ENCODE measurements around the gene COX19.

COX19 gene

DNA sequence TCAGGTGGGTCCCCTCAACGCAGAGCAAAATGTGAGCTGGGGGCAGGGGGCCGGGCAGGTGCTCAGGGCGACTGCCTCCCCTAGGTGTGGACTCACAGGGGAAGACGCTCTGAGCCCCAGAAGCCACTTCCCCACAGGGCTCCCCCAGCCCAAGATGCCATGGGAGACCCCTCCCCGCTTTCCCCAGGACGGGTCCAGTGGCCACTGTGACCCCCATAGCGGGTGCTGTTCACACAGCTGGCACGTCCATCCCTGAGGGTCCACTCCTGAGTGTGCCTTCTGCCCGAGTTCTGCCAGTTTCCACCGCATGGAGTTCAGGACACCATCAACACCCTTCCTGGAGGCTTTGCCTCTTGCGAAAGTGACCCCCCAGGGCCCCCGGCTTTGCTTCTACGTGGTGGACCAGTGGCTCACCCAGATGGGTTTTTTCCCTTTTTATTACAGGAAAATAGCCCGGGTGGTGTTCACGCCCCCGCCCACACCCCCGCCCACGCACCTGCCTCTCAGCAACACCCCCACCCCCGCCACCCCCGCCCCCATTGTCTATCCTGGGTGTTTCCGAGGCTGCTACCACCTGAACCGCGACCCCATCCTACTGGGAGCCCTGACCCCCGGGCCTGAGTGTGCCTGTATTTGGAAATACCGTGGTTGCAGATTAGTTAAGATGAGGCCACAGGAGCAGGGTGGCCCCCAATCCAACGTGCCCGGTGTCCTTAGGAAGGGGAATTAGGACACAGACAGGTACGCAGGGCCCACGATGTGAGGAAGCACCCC, 52.8 kb downstream of the COX19 start:
- no peak for DNase-seq

DNA sequence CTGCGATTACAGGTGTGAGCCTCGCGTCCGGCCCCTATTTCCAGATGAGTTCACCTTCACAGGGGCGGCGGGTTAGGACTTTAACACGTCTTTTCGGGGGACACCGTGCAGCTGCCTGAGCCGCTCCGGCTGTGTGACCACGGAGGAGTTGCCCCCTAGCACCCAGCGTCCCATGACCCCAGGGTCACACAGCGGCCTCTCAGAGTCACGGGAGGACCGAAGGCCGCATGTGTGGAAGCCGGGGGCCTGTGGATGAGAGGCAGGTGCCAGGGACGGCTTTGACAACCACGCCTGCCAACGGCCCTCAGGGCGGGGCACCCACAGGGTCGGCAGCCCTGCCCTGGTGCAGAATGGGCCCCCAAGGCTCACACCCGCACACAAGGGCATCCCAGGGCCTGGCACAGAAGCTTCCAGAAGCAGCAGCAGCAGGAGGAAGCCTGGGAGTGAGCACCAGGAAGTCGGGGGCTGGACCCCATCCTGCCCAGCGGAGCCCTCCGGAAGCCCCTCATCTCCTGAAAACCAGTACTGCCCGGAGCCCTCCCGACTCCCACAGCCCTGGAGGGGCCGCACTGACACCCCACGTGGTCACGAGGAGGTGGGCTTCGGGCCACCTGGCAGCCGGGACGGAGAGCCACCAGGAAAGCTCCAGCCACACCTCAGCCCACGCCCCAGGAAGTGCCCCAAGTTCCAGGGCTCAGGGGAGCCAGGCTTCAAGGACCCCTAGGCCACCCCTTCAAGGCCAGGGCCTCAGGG, 53.6 kb downstream of the COX19 start:
- no peak for DNase-seq

DNA sequence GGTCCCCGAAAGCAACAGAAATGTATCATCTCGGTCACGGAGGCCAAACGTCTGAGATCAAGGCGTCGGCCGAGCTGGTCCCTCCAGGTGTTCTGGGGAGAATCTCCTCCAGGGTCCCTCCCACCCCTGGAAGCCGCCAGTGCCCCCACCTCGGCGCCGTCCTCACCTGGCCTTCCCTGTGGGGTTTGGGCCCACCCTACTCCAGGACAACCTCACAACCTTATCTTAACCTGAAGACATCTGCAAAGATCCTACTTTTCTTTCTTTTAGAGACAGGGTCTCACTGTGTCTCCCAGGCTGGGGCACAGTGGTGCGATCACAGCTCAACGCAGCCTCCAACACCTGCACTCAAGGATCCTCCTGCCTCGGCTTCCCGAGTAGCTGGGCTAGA, 54.3 kb downstream of the COX19 start:
- no peak for DNase-seq

DNA sequence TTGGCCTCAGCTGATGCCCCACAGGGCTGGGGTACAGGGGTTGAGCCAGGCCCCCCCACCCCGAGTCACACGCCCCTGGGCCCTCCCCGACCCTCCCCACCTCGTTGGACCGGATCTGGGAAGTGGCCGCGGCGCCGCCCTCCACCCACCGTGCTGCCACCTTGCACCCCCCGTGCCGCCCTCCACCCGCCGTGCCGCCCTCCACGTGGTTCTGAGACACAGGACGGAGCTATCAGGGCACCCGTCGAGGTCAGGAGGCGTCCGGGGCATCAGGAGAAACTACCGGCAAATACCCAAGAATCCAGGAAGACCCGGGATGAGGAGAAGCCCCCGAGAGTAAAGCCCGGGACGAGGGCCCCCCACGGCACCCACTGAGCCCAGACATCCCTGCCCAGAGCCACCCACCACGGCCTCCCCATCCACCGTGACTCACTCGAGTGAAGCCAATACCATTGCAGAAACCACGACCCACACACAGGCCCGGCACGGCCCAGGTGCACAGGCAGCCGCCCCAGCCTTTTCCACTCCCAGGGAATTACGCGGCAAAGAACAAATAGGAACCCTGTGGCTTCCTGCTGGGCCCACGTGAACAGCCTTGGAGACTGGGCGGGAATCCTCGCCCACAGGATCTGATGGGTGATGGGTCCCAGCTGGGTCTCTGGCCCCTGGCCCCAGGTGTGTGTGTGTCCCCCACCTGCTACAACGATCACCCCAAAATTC, 54.8 kb downstream of the COX19 start:
- DNase-seq, result peak in 1 of 3 experiments; percentile 20

DNA sequence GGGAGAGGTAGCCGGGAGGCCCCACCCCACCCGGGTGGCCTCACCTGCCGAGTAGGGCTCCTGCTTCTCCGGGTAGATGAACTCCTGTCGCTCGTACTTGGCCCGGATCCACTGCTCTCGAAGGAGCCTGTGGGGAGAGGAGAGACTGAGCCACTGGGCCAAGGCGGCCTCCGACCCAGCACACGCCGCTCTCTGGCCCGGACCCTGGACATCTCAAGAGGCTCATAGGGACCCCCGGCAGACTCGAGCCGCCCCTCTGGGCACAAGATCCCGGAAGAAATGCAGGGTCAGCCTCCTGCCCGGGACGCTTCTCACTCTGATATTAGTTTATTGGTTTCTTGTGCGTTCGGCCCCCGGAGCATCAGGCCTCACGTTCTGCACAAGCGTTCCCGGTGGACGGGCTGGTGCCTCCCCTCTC, 55.4 kb downstream of the COX19 start:
- no peak for DNase-seq

DNA sequence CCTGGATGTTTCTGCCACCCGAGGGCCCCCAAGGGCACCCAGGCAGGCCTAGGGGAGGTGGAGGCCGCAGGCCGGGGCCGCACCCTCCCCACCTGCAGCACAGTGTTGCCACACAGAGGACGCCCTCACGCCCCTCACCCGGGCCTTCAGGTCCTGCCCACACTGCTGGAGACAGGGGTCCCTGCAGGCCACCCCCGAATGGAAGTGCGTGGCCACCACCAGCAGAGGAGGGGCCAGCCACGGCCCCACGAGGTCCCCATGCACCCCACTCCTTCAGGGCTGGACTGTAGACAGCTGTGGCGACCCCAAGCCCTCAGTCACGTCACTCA, 56.3 kb downstream of the COX19 start:
- DNase-seq, result no peak

DNA sequence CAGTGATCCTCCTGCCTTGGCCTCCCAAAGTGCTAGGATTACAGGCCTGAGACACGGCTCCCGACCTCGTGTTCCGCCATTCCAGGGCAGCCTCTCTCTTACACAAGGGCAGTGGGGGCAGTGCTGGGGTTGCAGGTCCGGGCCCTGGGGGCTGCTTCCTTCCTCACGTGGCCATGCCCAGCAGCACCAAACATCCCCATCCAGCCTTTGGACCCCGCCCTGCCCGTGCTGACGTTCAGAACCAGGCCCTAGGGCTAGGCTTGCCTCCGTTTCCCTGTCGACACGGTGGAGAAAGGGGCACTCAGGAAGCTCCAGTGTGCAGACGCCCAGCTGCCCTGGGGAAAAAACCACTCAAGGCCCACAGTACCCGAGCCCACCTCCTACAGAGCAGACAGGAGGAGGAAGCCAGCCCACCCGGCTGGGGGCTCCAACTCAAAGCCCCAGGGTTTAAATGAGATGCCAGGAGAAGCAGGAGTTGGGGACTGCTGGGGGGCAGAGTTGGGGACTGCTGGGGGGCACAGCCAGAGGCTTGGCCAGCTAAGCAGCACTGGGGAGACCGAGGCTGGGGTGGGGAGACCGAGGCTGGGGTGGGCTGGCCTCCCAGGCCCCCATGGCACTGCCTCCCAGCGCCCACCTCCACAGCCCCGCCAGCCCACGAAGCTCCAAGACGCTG, 56.8 kb downstream of the COX19 start:
- DNase-seq, result no peak

DNA sequence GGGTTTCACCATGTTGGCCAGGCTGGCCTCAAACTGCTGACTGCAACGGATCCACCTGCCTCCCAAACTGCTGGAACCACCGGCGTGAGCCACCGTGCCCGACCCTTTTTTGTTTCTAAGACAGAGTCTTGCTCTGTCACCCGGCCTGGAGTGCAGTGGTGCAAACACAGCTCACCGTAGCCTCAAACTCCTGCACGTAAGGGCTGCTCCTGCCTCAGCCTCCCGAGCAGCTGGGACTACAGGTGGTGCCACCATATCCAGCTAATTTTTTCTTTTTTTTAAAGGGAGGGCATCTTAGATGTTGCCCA, 57.3 kb downstream of the COX19 start:
- DNase-seq, result no peak

DNA sequence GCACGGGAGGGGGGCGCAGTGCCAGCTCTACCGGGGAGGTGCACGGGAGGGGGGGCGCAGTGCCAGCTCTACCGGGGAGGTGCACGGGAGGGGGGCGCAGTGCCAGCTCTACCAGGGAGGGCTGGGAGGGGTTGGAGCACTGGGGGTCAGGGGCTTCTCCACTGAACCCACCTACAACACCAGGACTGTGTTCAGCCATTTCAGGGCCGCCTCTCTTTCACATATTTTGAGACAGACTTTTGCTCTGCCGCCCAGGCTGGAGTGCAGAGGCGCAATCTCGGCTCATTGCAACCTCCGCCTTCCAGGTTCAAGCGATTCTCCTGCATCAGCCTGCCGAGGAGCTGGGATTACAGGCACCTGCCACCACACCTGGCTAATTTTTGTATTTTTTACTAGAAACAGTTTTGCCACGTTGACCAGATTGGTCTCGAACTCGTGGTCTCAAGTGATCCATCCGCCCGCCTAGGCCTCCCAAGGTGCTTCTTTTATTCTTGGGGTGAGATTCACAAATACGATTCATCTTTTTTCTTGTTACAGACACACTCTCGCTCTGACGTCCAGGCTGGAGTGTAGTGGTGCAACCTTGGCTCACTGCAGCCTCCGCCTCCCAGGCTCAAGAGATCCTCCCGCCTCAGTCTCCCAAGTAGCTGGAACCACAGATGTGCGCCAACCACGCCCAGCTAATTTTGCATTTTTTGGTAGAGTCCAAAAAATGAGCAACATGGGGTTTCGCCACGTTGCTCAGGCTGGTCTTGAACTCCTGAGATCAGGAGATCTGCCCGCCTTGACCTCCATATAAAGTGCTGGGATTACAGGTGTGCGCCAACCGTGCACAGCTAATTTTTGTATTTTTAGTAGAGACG, 57.9 kb downstream of the COX19 start:
- no peak for DNase-seq

DNA sequence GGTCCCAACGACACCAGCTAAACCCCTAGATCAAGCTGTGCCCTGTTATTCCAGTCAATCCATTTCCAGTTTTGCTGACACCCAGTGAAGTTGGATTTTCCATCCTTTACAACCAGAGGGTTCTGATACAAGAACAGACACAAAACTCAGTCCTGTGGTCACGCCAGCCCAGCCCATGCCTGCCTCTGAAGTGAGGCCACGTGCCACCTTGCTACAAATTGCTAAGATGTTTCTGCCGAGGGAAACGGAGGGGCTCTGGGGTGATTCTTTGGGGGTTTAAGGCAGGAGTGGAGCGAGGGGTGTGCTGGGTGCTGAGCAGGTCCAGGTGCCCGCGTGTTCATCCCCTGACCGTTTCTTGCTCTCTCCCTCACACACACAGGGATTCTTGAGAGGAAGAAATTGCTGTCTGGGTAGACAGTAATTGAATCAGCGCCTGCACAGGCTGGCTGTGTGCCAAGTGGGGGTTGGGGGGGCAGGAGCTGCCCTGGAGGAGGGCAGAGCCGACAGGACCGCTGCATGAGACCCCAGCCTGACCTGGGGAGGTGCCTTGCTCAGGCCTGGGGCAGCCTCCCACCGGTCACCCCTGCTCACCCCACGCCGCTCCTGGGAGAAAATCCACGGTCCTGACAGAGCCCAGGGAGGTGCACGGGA, 58.9 kb downstream of the COX19 start:
- peak in 2 of 3 experiments; percentile 60 to 86 for DNase-seq

All from NCI-H1417 (cell line).